ENCODE data around the gene LCP1.

- TF ChIP-seq, protein P1, sequence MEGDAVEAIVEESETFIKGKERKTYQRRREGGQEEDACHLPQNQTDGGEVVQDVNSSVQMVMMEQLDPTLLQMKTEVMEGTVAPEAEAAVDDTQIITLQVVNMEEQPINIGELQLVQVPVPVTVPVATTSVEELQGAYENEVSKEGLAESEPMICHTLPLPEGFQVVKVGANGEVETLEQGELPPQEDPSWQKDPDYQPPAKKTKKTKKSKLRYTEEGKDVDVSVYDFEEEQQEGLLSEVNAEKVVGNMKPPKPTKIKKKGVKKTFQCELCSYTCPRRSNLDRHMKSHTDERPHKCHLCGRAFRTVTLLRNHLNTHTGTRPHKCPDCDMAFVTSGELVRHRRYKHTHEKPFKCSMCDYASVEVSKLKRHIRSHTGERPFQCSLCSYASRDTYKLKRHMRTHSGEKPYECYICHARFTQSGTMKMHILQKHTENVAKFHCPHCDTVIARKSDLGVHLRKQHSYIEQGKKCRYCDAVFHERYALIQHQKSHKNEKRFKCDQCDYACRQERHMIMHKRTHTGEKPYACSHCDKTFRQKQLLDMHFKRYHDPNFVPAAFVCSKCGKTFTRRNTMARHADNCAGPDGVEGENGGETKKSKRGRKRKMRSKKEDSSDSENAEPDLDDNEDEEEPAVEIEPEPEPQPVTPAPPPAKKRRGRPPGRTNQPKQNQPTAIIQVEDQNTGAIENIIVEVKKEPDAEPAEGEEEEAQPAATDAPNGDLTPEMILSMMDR (IDR thresholded peaks at IDR 0.05; ENCODE audit: low read depth, low read length, poor library complexity, severe bottlenecking) = peak; percentile 85
- TF ChIP-seq EZH2phosphoT487 (IDR thresholded peaks at IDR 0.05; ENCODE audit: borderline replicate concordance, low read length) = no peak
These were observed 55.2 kb downstream of the LCP1 start for GRCh38 chr13:46126552-46127357.

All from DOHH2 (cell line).